GM12878 (cell line): Measurements from ENCODE around the gene TDP1. TPM values are rescaled to one million over a fixed set of nuclear protein-coding genes. Genes with fewer than 3 reads are reported as not detected.

ENCODE experiments used
- ATAC-seq: fragments of 200-7000 bp; cut with Tn5 transposase; 3 replicates; pipeline ENCODE4 v1.9.1; 2020; ENCODE audit warnings: mild to moderate bottlenecking, moderate library complexity
- BruUV-seq: library from RNA; stranded (reverse); fragments of 400-500 nt; replicated peaks from 2 replicates; lab custom pipeline; 2021; lab: Mats Ljungman, UMichigan
- CTCF ChIA-PET: fragments of 300-600 bp; sonication (Branson Sonifier 250); formaldehyde crosslinking; extraction: SDS; loops from one replicate; lab custom pipeline; 2021; ENCODE audit warnings: inconsistent platforms; lab: Yijun Ruan, JAX
- POLR2A ChIA-PET: fragments of 350-600 bp; formaldehyde crosslinking; extraction: SDS; loops from one replicate; lab custom pipeline; 2021; ENCODE audit warnings: inconsistent platforms; lab: Charles Lee
- RAD21 ChIA-PET: fragments of 300-600 bp; sonication (Branson Sonifier 250); formaldehyde crosslinking; loops from one replicate; lab custom pipeline; 2023; ENCODE audit warnings: antibody characterized with exemption; ENCODE audit not compliant: unreplicated experiment; lab: Charles Lee
- SMC1A ChIA-PET: fragments of 300-600 bp; sonication (Branson Sonifier 250); formaldehyde crosslinking; loops from one replicate; lab custom pipeline; 2023; ENCODE audit not compliant: unreplicated experiment, uncharacterized antibody; lab: Charles Lee
- DNase-seq: peaks from one replicate; pipeline ENCODE4 v3.0.0-alpha.2; 2011; ENCODE audit warnings: low read depth, low spot score
- FAIRE-seq: peaks from 3 replicates; lab custom pipeline; 2011; peaks lifted over from hg19 to GRCh38; lab: Jason Lieb, UNC
- H2AFZ ChIP-seq: 2 replicates; pipeline ENCODE4 v1.6.0; 2011; ENCODE audit warnings: low read depth, low read length, control low read depth; ENCODE audit not compliant: control insufficient read depth
- H3K27ac ChIP-seq: 2 replicates; pipeline ENCODE4 v1.5.1; 2011; ENCODE audit warnings: control low read depth; ENCODE audit not compliant: control insufficient read depth, insufficient read depth
- H3K27me3 ChIP-seq, 2 experiments: replicated peaks in 1 of 2; 2 replicates each; pipeline versions ENCODE4 v1.6.0 to v1.6.1; 2011; ENCODE audit warnings: low read length in 1 of 2; ENCODE audit not compliant: control insufficient read depth in 2 of 2, insufficient read depth in 2 of 2
- H3K36me3 ChIP-seq, 2 experiments: 2 replicates each; pipeline ENCODE4 v1.5.1; 2011; ENCODE audit warnings: low read length in 1 of 2; ENCODE audit not compliant: control insufficient read depth in 2 of 2, insufficient read depth in 2 of 2
- H3K4me1 ChIP-seq: 2 replicates; pipeline ENCODE4 v1.6.1; 2011; ENCODE audit warnings: mild to moderate bottlenecking, low read length, moderate library complexity, mixed read lengths; ENCODE audit not compliant: control insufficient read depth, insufficient read depth
- H3K4me2 ChIP-seq: 2 replicates; pipeline ENCODE4 v1.6.0; 2011; ENCODE audit warnings: control low read depth; ENCODE audit not compliant: control insufficient read depth, insufficient read depth
- H3K4me3 ChIP-seq: fragments of 200-600 bp; sonication (generic); 2 replicates; pipeline ENCODE4 v1.5.1; 2016
- H3K79me2 ChIP-seq: 2 replicates; pipeline ENCODE4 v1.6.0; 2011; ENCODE audit warnings: low read length; ENCODE audit not compliant: control insufficient read depth, insufficient read depth
- H3K9ac ChIP-seq: 2 replicates; pipeline ENCODE4 v1.8.0; 2011; ENCODE audit warnings: low read length, control low read depth, mixed read lengths; ENCODE audit not compliant: control insufficient read depth, insufficient read depth
- H3K9me3 ChIP-seq: replicated peaks from 3 replicates; pipeline ENCODE4 v1.5.1; 2011; ENCODE audit warnings: mild to moderate bottlenecking, low read length; ENCODE audit not compliant: control insufficient read depth, insufficient read depth
- H4K20me1 ChIP-seq: 2 replicates; pipeline ENCODE4 v1.6.0; 2011; ENCODE audit not compliant: control insufficient read depth, insufficient read depth
- FOXM1 ChIP-seq: IDR thresholded peaks from 2 replicates; pipeline ENCODE4 v1.6.1; 2012; ENCODE audit warnings: low read depth, mild to moderate bottlenecking, inconsistent platforms, low read length, moderate library complexity
- MXI1 ChIP-seq: fragments of 150-350 bp; IDR thresholded peaks from 2 replicates; pipeline ENCODE4 v1.6.1; 2011; ENCODE audit warnings: low read depth, mild to moderate bottlenecking, inconsistent platforms, low read length, improper control_type of control experiment
- RAD21 ChIP-seq: IDR thresholded peaks from 2 replicates; pipeline ENCODE4 v1.6.1; 2011; ENCODE audit warnings: mild to moderate bottlenecking, low read depth, low read length, moderate library complexity; ENCODE audit not compliant: insufficient read depth
- RCOR1 ChIP-seq: conservative IDR thresholded peaks from 2 replicates; pipeline ENCODE4 v1.6.1; 2012; ENCODE audit warnings: low read depth, low read length, improper control_type of control experiment
- SMC3 ChIP-seq: IDR thresholded peaks from 2 replicates; pipeline ENCODE4 v1.6.1; 2011; ENCODE audit warnings: low read length, improper control_type of control experiment, borderline replicate concordance
- WGBS: methylation state at CpG from one replicate; pipeline ENCODE4 v1.1.6; 2016; ENCODE audit warnings: low lambda C conversion rate; ENCODE audit not compliant: insufficient replicate concordance, insufficient coverage; ENCODE audit errors: missing lambda C conversion rate; 5-methylcytosine and 5-hydroxymethylcytosine counted together
- in situ Hi-C: fragments of 300-500 bp; cut with MboI; formaldehyde crosslinking; loops from 9 replicates; pipeline ENCODE4 v1.14.3; 2018; ENCODE audit warnings: mixed read lengths
- intact Hi-C: fragments of 100-400 bp; cut with micrococcal nuclease; formaldehyde crosslinking; loops from one replicate; pipeline ENCODE4 v1.14.2; 2022; ENCODE audit not compliant: unreplicated experiment
- polyA plus RNA-seq, 11 experiments: library from polyadenylated mRNA; depleted of rRNA in 4 of 11; unstranded in 6 of 11; stranded (reverse) in 5 of 11; fragments of >200 nt; fragmentation: Nextera tagmentation in 4 of 11; fragmentation: Illumina TruSeq in 1 of 11; extraction: Ambion mirVana in 4 of 11; extraction: Trizol in 1 of 11; gene quantifications; 1 replicate in 1 of 11; 2 replicates in 10 of 11; pipeline versions ENCODE4 v1.2.1 to v1.2.3, GENCODE V29; 2011 to 2016; ENCODE audit warnings: inconsistent platforms in 2 of 11, missing spikeins in 2 of 11, low read depth in 1 of 11
- total RNA-seq, 4 experiments: library from RNA; depleted of rRNA in 3 of 4; stranded (reverse); fragments of >200 nt in 3 of 4; fragmentation: Illumina TruSeq in 1 of 4; extraction: Trizol in 1 of 4; gene quantifications; 2 replicates each; pipeline versions ENCODE4 v1.2.1 to v1.2.3, GENCODE V29; 2013 to 2021
- TF ChIP-seq, protein P1 (sequence below): fragments of 450-650 bp; IDR thresholded peaks from 2 replicates; pipeline ENCODE4 v1.6.1; 2018; ENCODE audit warnings: borderline replicate concordance, mild to moderate bottlenecking; ENCODE audit not compliant: partially characterized antibody
- TF ChIP-seq, protein P2 (sequence below), 3 experiments: IDR thresholded peaks in 2 of 3; conservative IDR thresholded peaks in 1 of 3; 2 replicates each; pipeline ENCODE4 v1.5.1; 2011; ENCODE audit warnings: low read depth in 3 of 3, low read length in 3 of 3, mild to moderate bottlenecking in 3 of 3, control low read depth in 2 of 3, moderate library complexity in 2 of 3, inconsistent platforms in 1 of 3, mixed read lengths in 1 of 3; ENCODE audit not compliant: control insufficient read depth in 2 of 3, insufficient read depth in 1 of 3; ENCODE audit errors: extremely low read depth in 1 of 3
- TF ChIP-seq, protein P3 (sequence below): IDR thresholded peaks from 2 replicates; pipeline ENCODE4 v1.6.1; 2012; ENCODE audit warnings: mild to moderate bottlenecking, low read depth, low read length

The TDP1 gene
- total and polyA plus RNA-seq, 10 of the 15 experiments (the other 5 are each of a cell fraction or from before 2014, with no cell fraction given), result 40.2 to 60.4 (median 54.1) TPM

DNA sequence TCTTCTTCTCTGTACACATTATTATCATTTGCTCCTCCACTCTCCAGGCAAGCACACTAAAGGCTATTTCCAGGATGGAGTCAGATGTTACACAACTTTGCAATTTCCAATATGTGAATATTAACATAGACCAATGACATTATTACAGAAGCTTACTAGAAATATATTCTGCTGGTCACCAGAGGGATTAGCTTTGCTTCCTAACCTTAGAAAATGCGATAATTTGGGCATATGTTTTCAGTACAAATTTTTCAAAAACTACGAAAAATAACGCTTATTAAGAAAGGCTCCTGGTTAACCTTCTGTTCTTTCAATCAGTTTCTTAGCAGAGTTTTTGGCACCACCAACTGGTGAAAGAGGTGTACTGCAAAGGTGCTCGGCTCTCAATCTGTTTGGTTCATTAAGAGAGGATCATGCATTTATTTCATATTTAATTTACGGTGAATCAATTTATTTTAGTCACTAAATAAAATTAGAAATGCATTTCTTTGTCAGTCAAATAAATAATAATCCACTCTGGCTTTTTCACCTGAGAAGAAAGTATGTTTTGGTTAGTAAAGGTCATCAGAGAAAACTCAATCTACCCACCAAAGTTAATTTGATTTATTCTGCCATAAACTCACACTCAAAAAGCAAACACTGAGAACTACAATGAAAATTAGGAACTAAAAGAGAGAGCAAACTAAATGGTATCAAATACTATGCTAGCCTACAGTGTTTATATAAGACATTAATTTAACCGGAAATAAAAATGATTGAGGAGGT lies 40.4 kb upstream of the TDP1 start:
- FAIRE-seq (peak; percentile 77), ATAC-seq (peak; percentile 75), DNase-seq (peak; percentile 25)
- TF ChIP-seq, protein P1, sequence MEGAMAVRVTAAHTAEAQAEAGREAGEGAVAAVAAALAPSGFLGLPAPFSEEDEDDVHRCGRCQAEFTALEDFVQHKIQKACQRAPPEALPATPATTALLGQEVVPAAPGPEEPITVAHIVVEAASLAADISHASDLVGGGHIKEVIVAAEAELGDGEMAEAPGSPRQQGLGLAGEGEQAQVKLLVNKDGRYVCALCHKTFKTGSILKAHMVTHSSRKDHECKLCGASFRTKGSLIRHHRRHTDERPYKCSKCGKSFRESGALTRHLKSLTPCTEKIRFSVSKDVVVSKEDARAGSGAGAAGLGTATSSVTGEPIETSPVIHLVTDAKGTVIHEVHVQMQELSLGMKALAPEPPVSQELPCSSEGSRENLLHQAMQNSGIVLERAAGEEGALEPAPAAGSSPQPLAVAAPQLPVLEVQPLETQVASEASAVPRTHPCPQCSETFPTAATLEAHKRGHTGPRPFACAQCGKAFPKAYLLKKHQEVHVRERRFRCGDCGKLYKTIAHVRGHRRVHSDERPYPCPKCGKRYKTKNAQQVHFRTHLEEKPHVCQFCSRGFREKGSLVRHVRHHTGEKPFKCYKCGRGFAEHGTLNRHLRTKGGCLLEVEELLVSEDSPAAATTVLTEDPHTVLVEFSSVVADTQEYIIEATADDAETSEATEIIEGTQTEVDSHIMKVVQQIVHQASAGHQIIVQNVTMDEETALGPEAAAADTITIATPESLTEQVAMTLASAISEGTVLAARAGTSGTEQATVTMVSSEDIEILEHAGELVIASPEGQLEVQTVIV, result no peak
- TF ChIP-seq, protein P2, sequence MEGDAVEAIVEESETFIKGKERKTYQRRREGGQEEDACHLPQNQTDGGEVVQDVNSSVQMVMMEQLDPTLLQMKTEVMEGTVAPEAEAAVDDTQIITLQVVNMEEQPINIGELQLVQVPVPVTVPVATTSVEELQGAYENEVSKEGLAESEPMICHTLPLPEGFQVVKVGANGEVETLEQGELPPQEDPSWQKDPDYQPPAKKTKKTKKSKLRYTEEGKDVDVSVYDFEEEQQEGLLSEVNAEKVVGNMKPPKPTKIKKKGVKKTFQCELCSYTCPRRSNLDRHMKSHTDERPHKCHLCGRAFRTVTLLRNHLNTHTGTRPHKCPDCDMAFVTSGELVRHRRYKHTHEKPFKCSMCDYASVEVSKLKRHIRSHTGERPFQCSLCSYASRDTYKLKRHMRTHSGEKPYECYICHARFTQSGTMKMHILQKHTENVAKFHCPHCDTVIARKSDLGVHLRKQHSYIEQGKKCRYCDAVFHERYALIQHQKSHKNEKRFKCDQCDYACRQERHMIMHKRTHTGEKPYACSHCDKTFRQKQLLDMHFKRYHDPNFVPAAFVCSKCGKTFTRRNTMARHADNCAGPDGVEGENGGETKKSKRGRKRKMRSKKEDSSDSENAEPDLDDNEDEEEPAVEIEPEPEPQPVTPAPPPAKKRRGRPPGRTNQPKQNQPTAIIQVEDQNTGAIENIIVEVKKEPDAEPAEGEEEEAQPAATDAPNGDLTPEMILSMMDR (IDR thresholded peaks at IDR 0.05 in 2 of 3, conservative IDR thresholded peaks at IDR 0.05 in 1 of 3; ENCODE audit: control insufficient read depth in 2 of 3, extremely low read depth in 1 of 3, insufficient read depth in 1 of 3, low read depth in 3 of 3, low read length in 3 of 3), result peak; percentile 85 to 92 (median 87)
- TF ChIP-seq, protein P3, sequence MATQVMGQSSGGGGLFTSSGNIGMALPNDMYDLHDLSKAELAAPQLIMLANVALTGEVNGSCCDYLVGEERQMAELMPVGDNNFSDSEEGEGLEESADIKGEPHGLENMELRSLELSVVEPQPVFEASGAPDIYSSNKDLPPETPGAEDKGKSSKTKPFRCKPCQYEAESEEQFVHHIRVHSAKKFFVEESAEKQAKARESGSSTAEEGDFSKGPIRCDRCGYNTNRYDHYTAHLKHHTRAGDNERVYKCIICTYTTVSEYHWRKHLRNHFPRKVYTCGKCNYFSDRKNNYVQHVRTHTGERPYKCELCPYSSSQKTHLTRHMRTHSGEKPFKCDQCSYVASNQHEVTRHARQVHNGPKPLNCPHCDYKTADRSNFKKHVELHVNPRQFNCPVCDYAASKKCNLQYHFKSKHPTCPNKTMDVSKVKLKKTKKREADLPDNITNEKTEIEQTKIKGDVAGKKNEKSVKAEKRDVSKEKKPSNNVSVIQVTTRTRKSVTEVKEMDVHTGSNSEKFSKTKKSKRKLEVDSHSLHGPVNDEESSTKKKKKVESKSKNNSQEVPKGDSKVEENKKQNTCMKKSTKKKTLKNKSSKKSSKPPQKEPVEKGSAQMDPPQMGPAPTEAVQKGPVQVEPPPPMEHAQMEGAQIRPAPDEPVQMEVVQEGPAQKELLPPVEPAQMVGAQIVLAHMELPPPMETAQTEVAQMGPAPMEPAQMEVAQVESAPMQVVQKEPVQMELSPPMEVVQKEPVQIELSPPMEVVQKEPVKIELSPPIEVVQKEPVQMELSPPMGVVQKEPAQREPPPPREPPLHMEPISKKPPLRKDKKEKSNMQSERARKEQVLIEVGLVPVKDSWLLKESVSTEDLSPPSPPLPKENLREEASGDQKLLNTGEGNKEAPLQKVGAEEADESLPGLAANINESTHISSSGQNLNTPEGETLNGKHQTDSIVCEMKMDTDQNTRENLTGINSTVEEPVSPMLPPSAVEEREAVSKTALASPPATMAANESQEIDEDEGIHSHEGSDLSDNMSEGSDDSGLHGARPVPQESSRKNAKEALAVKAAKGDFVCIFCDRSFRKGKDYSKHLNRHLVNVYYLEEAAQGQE, result no peak
- peak; percentile 96 for TF ChIP-seq RAD21
- peak; percentile 88 for TF ChIP-seq SMC3
- TF ChIP-seq FOXM1, result 0 out of 2 replicates have a peak, but pooled peaks have one; percentile 41
- 0 out of 2 replicates have a peak, but pooled peaks have one; percentile 34 for TF ChIP-seq MXI1
- TF ChIP-seq RCOR1, result no peak
- Histone ChIP-seq H3K9ac (no peak overlapping the region), H2AFZ (peak overlapping the region; percentile 55), H3K27ac (no peak overlapping the region), H3K4me3 (no peak overlapping the region), H3K27me3 (no peaks in the 10 kb centered on the region), H4K20me1 (no peaks in the 10 kb centered on the region), H3K36me3 (no peaks in the 10 kb centered on the region), H3K4me2 (0 out of 2 replicates have a peak overlapping the region, but pooled peaks have one; percentile 17), H3K79me2 (no peaks in the 10 kb centered on the region), H3K4me1 (no peaks in the 10 kb centered on the region), H3K9me3 (no peaks in the 10 kb centered on the region)
- SMC1A ChIA-PET, result interaction anchor here (1.0 to 2.5 kb wide), 2 partner anchors 8 to 874 kb away, joined by 5 to 10 read pairs; no protein-coding TSS in a partner anchor
- WGBS, result 19% methylated on average over 6 of the region's 6 CpGs
- no TSS peak for BruUV-seq
- POLR2A ChIA-PET, result no interaction called here
- intact Hi-C loops (loop anchor here (1.0 to 5.0 kb wide), 5 partner anchors 483 to 1248 kb away; no protein-coding TSS in a partner anchor), in situ Hi-C loops (loop anchor here (5.0 kb wide), 1 partner anchor 738 kb away; no protein-coding TSS in a partner anchor)
- CTCF ChIA-PET, result interaction anchor here (0.8 to 2.5 kb wide), 7 partner anchors 144 to 1247 kb away, joined by 3 to 11 read pairs (median 3); no protein-coding TSS in a partner anchor
- RAD21 ChIA-PET, result no interaction called here
